Pons (tissue), 1 donor: ENCODE results near the gene PYROXD2.

Source experiments
- DNase-seq: peaks from one replicate; pipeline ENCODE4 v3.0.0-alpha.2; 2016; ENCODE audit warnings: low spot score

PYROXD2 gene

DNA sequence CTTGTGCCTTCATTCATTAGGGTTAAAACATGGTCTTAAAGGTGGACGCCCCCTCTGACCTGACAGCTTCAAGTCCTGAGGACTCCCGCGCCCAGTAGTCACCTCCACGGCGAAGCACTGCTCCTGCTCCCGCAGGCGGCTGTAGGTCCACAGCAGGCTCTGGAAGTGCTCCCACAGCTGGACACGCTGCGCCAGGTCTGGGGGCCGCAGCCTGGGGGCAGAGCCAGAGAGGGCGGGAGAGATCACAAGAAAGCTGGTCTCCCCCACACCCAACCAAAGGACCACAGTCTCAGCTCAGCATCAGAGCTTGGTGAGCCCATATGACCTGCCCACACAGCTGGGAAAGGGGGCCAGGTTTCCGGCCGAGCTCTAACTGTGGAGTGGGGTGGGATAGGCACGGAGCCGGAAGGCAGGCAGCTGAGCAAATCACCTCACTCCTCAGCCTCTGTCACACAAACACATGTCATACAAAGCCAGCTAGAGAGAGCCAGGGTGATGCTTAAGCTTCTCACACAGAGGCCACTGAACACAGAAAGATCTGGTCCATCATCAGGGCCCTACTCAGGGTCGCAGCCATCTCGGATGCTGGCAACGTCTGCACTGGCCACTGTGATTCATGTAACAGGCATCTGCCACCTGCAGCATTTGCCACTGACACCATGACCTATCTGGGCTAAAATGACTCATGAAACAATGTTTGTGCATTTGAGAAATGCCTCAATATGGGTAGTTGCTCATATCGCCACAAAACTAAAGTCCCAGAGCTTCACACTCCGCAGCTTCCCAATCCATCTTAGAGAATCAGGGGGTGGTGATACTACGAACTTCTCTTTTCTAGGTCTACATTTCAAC lies 19.1 kb upstream of the PYROXD2 start:
- no peak for DNase-seq

DNA sequence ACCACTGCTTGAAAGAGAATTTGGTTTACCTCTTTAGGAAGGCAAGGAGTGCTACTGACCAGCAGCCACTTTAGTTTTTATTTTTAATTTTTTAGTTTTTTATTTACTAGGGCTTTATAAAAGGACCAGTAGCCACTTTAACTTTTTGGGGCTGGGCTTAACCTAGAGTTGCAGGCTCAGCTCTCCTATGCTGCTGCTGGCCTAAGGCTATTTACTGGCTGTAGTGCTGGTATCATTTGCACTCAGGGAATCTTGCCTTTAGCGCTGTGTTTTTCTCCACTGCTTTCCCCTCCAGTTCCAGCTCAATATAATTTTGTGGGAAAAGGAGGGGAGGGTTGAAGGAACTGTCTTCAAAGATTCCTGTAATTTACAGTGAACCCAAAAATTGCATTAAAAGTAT lies 18.4 kb upstream of the PYROXD2 start:
- DNase-seq = no peak

GRCh38 chr10:98432330-98432729 lies 17.3 kb upstream of the PYROXD2 start:
- no peak for DNase-seq

- DNase-seq = no peak
Observed at GRCh38 chr10:98431016-98431415, 16.0 kb upstream of the PYROXD2 start.

DNA sequence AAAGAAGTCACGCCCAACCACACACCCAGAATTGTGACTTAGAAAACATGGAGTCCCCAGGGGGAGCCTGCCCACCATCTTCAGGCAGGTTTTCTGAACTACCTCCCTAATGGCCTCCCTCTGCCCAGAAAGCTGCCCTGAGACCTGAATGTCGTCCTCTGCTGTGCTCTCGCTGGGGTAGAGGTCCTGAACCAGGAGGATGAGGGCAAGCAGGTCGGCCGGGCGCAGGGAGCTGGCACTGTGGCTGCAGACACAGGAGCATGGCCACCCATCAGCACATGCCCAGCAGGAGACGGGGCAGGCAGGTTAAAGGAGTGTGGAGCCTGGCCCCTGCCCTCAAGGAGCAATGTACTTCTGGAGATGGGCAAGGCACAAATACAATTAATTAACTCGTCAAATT lies 15.4 kb upstream of the PYROXD2 start:
- DNase-seq = no peak

- no peak for DNase-seq
Observed at GRCh38 chr10:98429320-98430072, 14.5 kb upstream of the PYROXD2 start.

DNA sequence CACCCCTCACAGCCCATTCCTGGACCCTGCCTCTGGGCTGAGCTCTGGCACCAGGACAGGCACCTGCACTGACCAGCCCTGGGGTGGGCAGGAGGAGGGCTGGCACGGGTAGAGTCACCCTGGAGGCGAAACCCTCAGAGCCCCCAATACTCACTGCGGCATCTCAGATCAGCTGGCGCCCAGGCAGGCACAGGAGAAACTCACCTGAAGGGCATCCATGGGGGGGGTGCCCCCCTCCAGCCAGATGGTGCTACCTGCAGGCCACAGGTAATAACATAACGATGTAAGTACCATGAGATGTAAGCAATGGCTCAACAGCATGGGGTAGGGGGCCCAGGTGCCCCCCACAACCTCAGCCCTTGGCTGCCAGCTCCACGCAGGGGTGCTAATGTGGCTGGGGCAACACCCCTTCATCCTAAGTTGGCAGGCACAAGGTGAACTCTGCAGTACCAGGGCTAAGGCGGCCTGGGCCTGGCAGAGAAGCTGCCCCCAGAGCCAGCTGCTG lies 12.1 kb upstream of the PYROXD2 start:
- DNase-seq = no peak

DNA sequence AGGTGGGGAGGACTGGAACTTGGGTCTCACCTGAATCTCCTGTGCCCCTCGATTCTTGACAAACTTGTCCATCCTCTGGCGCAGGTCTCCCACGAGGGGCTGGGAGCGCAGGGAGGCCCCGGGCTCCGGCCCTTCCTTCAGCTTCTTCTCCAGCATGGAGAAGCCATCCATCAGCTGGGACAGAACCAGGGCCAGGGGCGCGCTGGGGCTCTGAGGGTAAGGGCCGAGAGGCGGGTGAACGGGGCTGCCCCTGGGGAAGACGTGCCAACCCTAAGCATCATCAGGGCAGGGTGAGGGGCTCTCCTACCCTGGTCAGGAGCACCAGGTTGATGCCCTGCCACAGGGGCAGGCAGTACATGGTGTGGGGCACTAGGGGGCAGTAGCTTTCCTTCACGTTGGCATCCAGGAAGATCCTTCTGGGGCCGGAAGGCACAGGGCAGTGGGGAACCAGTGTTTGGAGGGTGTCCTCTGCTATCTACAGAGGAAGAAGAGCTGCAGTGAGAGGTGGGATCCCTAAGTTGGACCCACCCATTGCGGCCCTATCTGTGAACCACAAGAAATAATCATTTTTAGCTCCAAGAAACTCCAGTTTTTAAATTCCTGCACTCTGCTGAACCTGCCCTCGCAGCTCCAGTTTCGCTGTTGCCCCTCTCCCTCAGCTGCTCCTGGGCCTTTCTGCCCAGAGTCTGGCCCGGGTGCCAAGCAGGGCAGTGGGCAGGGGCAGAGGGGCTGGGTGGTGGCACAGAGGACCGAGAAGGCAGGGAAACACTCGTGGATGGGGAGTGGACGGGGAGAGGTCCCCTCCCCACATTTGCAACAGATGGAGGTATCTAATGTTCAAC lies 10.8 kb upstream of the PYROXD2 start:
- DNase-seq = peak; percentile 16

DNA sequence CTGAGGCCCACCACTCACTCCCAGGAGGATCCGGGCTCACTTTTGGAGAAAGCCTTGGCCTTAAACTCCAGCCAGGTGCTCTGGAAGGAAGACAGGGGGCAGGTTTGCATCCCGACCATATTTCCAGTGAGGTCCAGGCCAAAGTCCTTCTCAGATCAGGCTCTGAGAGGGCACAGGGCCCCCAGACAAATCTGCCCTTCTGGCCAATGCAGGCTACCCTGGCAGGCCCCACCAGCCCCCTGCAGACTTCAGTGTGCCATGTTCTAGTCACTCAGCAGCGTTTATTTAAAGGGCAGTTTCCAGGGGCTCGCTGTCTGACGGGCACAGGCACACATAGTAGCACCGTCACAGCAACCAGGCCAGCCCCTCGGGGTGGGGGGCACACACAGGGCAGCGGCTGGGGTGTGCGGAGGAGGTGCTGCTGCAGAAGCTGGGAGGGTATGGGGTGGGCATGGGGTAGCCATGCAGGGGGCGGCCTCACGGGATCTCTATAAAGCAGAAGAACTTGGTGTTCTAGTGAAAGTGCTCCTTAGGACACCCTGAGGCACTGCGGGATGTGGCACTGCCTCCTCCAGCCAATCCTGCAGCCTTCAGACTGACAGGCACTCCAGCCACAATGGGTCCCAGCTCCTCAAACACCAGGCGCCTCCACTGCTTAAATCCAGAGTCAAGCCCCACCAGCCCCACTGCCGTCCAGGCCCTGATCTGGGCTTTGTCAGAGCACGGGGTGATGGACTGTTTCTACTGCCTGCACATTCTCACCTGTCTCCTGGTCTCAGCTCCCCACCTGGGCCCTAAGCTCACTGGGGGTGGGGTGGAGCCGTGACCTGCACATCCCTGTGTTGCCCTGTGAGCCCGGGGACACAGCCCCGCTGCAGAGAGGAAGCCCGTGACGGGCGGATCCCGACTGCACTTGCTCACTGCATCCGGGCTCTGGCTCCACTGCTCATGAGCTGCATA lies 9.6 kb upstream of the PYROXD2 start:
- no peak for DNase-seq

DNA sequence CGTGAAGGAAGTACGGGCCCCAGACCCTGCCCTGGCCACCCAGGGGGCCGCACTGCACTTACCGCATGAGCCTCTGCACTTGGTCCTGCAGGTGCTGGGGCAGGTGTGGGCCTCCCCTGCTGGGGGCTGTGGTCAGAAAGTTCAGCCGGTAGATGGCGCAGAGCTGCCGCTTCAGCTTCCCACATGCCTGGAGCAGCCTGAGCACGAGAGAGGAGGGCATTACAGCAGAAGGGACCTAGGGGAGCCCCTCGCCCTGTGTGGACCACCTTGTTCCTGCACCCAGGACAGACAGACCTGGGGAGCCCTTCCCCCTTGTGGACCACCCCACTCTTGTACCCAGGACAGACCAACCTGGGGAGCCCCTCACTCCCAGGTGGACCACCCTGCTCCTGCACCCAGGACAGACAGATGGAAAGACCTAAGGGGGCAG lies 8.7 kb upstream of the PYROXD2 start:
- DNase-seq = no peak

DNA sequence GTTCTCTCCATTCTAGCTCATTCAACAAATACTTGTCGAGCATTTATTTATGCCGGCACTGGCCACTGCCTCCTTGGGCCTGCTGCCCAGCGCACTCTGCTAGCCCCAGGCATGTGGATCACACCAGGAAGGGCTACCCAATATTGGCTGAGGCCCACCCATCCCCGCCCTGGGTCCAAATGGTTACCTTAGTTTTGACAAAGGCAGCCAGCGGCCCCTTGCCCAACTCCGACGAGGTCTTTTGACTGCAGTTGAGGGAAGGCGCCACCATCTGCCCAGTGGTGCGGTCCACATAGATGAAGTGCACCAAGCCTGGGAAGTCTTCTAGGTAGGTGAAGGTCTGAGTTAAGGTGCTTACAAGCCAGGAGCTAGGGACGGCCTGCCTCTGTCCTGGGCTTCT lies 7.2 kb upstream of the PYROXD2 start:
- DNase-seq = no peak

GRCh38 chr10:98420786-98421185 lies 5.8 kb upstream of the PYROXD2 start:
- DNase-seq = no peak

- no peak for DNase-seq
Observed at GRCh38 chr10:98419469-98420261, 4.7 kb upstream of the PYROXD2 start.

GRCh38 chr10:98418665-98419468 lies 3.9 kb upstream of the PYROXD2 start:
- DNase-seq = no peak

DNA sequence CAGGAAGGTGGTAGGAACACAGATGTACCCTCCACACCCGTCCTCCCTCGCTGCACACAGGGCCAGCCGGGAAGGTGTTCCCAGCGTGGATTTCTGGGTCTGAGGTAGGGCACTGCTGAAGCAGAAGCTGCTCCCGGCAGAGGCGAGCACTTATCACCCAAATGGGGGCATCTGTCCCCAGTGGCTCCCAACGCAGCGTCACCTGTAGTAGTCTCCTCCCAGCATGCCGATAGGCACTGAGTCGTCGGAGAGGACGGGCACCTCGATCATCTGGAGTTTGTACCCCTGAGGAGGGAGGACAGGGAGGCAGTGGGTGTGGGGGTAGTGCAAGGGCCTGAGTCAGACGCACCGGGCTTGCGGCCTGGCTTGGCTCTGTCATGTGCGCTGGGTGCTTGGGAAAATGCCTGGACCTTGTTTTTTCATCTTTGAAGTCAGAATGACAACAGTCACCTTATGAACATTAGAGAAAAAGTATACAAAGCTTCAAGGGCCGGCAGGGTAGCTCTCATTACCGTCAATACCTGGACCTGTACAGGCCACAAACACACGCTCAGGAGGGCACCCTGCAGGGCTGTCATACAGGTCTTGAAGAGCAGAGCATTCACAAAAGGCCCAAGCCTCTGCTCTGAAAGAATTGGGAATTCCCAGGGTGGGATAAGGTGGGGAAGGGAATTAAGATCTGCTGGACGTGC lies 3.1 kb upstream of the PYROXD2 start:
- no peak for DNase-seq

- DNase-seq = no peak
Observed at GRCh38 chr10:98417481-98417959, 2.5 kb upstream of the PYROXD2 start.

GRCh38 chr10:98416606-98417388 lies 1.8 kb upstream of the PYROXD2 start:
- DNase-seq = no peak

DNA sequence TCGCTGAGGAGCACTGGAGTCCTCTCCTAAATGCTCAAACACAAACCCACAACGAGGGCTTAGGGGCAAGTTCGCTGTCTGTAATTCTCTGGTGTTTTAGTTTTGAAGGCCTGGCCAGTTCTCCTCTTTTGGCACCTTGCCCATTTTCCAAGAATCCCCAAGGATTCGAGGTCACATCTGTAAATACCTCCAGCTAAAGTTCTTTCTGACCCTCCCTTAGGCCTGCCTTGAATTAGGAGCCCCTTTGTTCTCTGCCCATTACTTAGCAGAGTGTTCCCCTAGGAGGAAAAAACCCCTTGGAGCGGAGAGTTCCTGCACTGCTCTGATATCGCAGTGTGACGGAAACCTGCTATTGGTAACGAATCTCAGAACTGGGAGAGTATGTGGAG lies 743 bp upstream of the PYROXD2 start:
- no peak for DNase-seq
